Loucy (cell line): Measurements from ENCODE around the gene ZIC2.

ENCODE experiments used
- CTCF ChIP-seq: fragments of 200-600 bp; sonication (generic); conservative IDR thresholded peaks from 2 replicates; pipeline ENCODE4 v1.5.1; 2014; ENCODE audit warnings: mild to moderate bottlenecking, antibody characterized with exemption, low read length
- EZH2phosphoT487 ChIP-seq: fragments of 200-600 bp; IDR thresholded peaks from 2 replicates; pipeline ENCODE4 v1.6.1; 2018; ENCODE audit warnings: antibody characterized with exemption, mild to moderate bottlenecking, moderate library complexity, borderline replicate concordance

GRCh38 chr13:99988529-99989275 lies 7.1 kb downstream of the ZIC2 start:
- TF ChIP-seq EZH2phosphoT487 (no peak), CTCF (no peak)
